NT2/D1 (cell line): Measurements from ENCODE around the gene CDK11A.
"Not testable (repeated sequence)": the region's sequence is repeated elsewhere in the genome, so short reads cannot be mapped to it uniquely, and the experiment has no call there.

ENCODE experiments used
- SUZ12 ChIP-seq: IDR thresholded peaks from 2 replicates; pipeline ENCODE4 v1.6.1; 2011; ENCODE audit not compliant: insufficient read length, insufficient read depth; ENCODE audit errors: extremely low read depth
- YY1 ChIP-seq: IDR thresholded peaks from 2 replicates; pipeline ENCODE4 v1.6.1; 2011; ENCODE audit not compliant: insufficient read length, insufficient read depth
- ZNF274 ChIP-seq: IDR thresholded peaks from 2 replicates; pipeline ENCODE4 v1.6.1; 2011; ENCODE audit warnings: mild to moderate bottlenecking, low read depth, low read length

DNA sequence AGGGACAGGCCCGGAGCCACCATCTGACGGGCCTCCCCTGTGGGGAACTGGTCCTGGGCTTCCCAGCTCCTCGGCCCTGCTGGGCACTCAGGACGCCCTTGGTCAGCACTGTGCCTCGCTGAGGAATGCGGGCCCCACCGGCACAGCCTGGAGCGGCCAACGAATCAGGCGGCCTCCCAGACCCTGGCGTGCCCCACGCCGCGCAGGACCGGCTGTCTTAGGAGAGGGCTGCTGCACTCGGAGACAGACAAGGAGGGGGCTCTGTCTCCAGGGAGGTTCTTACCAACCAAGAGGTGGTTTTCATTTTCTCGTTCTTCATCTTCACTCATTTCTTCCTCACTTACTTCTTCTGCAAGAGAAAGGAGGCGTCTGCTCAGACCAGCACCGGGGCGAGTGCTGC is 16.3 kb downstream of the CDK11A start:
- TF ChIP-seq SUZ12, YY1, ZNF274: not testable (repeated sequence)
